HepG2 (cell line): ENCODE measurements around the gene SMYD5. TPM values are rescaled to one million over a fixed set of nuclear protein-coding genes. Genes with fewer than 3 reads are reported as not detected.

Experiments used
- ATAC-seq: fragments of 200-7000 bp; cut with Tn5 transposase; 3 replicates; pipeline ENCODE4 v1.9.1; 2020; ENCODE audit warnings: mild to moderate bottlenecking, moderate library complexity
- BruUV-seq: library from RNA; stranded (reverse); fragments of 400-500 nt; replicated peaks from 2 replicates; lab custom pipeline; 2021; lab: Mats Ljungman, UMichigan
- CTCF ChIA-PET: fragments of 300-600 bp; formaldehyde crosslinking; extraction: SDS; loops from one replicate; lab custom pipeline; 2021; ENCODE audit warnings: low total read pairs, inconsistent platforms, low intra/inter-chr PET ratio; lab: Yijun Ruan, JAX
- POLR2A ChIA-PET: fragments of 350-600 bp; sonication (Branson Sonifier 250); formaldehyde crosslinking; loops from one replicate; lab custom pipeline; 2020; ENCODE audit warnings: antibody characterized with exemption, inconsistent platforms; lab: Yijun Ruan, JAX
- DNase-seq: peaks from one replicate; pipeline ENCODE4 v3.0.0-alpha.2; 2015; ENCODE audit warnings: low spot score
- FAIRE-seq: peaks from 3 replicates; lab custom pipeline; 2011; peaks lifted over from hg19 to GRCh38; lab: Jason Lieb, UNC
- H2AFZ ChIP-seq: one replicate; pipeline ENCODE4 v1.6.1; 2011; ENCODE audit warnings: low read length, inconsistent platforms
- H3K27ac ChIP-seq: fragments of 300-600 bp; 3 replicates; pipeline ENCODE4 v1.8.0; 2011; ENCODE audit warnings: mixed run types, mild to moderate bottlenecking, mixed read lengths, low read length, inconsistent platforms; ENCODE audit not compliant: insufficient read depth; ENCODE audit errors: extremely low read length
- H3K27me3 ChIP-seq, 2 experiments: fragments of 200-600 bp in 1 of 2; 2 replicates in 1 of 2; 3 replicates in 1 of 2; pipeline versions ENCODE4 v1.6.0 to v1.8.0; 2011; ENCODE audit warnings: low read length in 2 of 2, mild to moderate bottlenecking in 2 of 2, moderate library complexity in 2 of 2, inconsistent platforms in 1 of 2; ENCODE audit not compliant: insufficient read depth in 2 of 2, control insufficient read depth in 1 of 2
- H3K36me3 ChIP-seq, 2 experiments: fragments of 200-600 bp in 1 of 2; replicated peaks in 1 of 2; 2 replicates in 1 of 2; 3 replicates in 1 of 2; pipeline versions ENCODE4 v1.5.1 to v1.8.0; 2011; ENCODE audit warnings: low read length in 2 of 2, inconsistent platforms in 1 of 2; ENCODE audit not compliant: insufficient read depth in 2 of 2, control insufficient read depth in 1 of 2
- H3K4me1 ChIP-seq: 2 replicates; pipeline ENCODE4 v1.5.1; 2012; ENCODE audit warnings: low read length, inconsistent platforms; ENCODE audit not compliant: insufficient read depth
- H3K4me2 ChIP-seq: 2 replicates; pipeline ENCODE4 v1.6.0; 2011; ENCODE audit warnings: low read depth, low read length, inconsistent platforms
- H3K4me3 ChIP-seq, 3 experiments: fragments of 200-600 bp in 1 of 3; sonication (generic), shearing (Covaris generic) in 1 of 3; replicated peaks in 1 of 3; 2 replicates each; pipeline ENCODE4 v1.5.1; 2011 to 2016; ENCODE audit warnings: low read length in 3 of 3, inconsistent platforms in 2 of 3, low read depth in 2 of 3, mild to moderate bottlenecking in 2 of 3, control low read depth in 1 of 3, mixed read lengths in 1 of 3; ENCODE audit not compliant: insufficient read depth in 1 of 3
- H3K79me2 ChIP-seq: one replicate; pipeline ENCODE4 v1.6.1; 2011; ENCODE audit warnings: low read length, inconsistent platforms; ENCODE audit not compliant: insufficient read depth
- H3K9ac ChIP-seq: 2 replicates; pipeline ENCODE4 v1.6.0; 2011; ENCODE audit warnings: mild to moderate bottlenecking, low read depth, low read length, inconsistent platforms; ENCODE audit not compliant: insufficient read depth
- H3K9me3 ChIP-seq: 2 replicates; pipeline ENCODE4 v1.5.1; 2012; ENCODE audit warnings: mild to moderate bottlenecking, low read length
- H4K20me1 ChIP-seq: 2 replicates; pipeline ENCODE4 v1.6.0; 2011; ENCODE audit warnings: inconsistent platforms, mild to moderate bottlenecking, low read length, moderate library complexity; ENCODE audit not compliant: insufficient read depth
- AFF4 ChIP-seq: sonication (generic); formaldehyde crosslinking; IDR thresholded peaks from 2 replicates; pipeline ENCODE4 v1.4.0; 2020; ENCODE audit warnings: missing genetic modification reagents
- NFYB ChIP-seq: sonication (generic); formaldehyde crosslinking; IDR thresholded peaks from 2 replicates; pipeline ENCODE4 v1.4.0; 2020; ENCODE audit warnings: missing genetic modification reagents
- SALL1 ChIP-seq: sonication (generic); formaldehyde crosslinking; IDR thresholded peaks from 2 replicates; pipeline ENCODE4 v1.8.0; 2022; ENCODE audit warnings: mild to moderate bottlenecking, missing genetic modification reagents
- TFAP4 ChIP-seq: sonication (generic); IDR thresholded peaks from 2 replicates; pipeline ENCODE4 v1.6.1; 2016; ENCODE audit warnings: low read depth, borderline replicate concordance
- ZFX ChIP-seq: sonication (generic); formaldehyde crosslinking; IDR thresholded peaks from 2 replicates; pipeline ENCODE4 v1.4.0; 2020; ENCODE audit warnings: mild to moderate bottlenecking, low read depth, missing genetic modification reagents, moderate library complexity
- ZMYM3 ChIP-seq: sonication (generic); formaldehyde crosslinking; IDR thresholded peaks from 2 replicates; pipeline ENCODE4 v1.5.1; 2020; ENCODE audit warnings: mild to moderate bottlenecking, missing genetic modification reagents
- ZNF296 ChIP-seq: sonication (generic); formaldehyde crosslinking; conservative IDR thresholded peaks from 2 replicates; pipeline ENCODE4 v1.5.0; 2020; ENCODE audit warnings: mild to moderate bottlenecking, missing genetic modification reagents
- ZNF317 ChIP-seq: sonication (generic); formaldehyde crosslinking; IDR thresholded peaks from 2 replicates; pipeline ENCODE4 v1.5.0; 2020; ENCODE audit warnings: mild to moderate bottlenecking, missing genetic modification reagents
- ZNF407 ChIP-seq: sonication (generic); formaldehyde crosslinking; IDR thresholded peaks from one replicate; pipeline ENCODE4 v1.5.1; 2020; ENCODE audit warnings: mild to moderate bottlenecking, missing genetic modification reagents; ENCODE audit errors: not compliant biosample characterization
- ZNF615 ChIP-seq: sonication (generic); formaldehyde crosslinking; IDR thresholded peaks from 2 replicates; pipeline ENCODE4 v1.5.0; 2020; ENCODE audit warnings: mild to moderate bottlenecking, missing genetic modification reagents, borderline replicate concordance
- ZNF841 ChIP-seq: sonication (generic); formaldehyde crosslinking; IDR thresholded peaks from 2 replicates; pipeline ENCODE4 v1.8.1; 2023; ENCODE audit warnings: missing genetic modification reagents, borderline replicate concordance
- WGBS: methylation state at CpG from one replicate; pipeline ENCODE4 v1.1.6; 2017; ENCODE audit warnings: low lambda C conversion rate; 5-methylcytosine and 5-hydroxymethylcytosine counted together
- in situ Hi-C: cut with HindIII; loops from 2 replicates; pipeline ENCODE4 v1.10.0; 2017; ENCODE audit warnings: low pct_unique_long_range_greater_than_20kb; ENCODE audit not compliant: extremely low pct_ligation_motif_present
- intact Hi-C: fragments of 100-400 bp; cut with micrococcal nuclease; formaldehyde crosslinking; loops from one replicate; pipeline ENCODE4 v1.10.0; 2022; ENCODE audit not compliant: unreplicated experiment
- polyA plus RNA-seq, 8 experiments: library from polyadenylated mRNA; depleted of rRNA in 3 of 8; stranded (reverse) in 7 of 8; unstranded in 1 of 8; fragments of >200 nt; fragmentation: Illumina TruSeq in 4 of 8; extraction: Trizol in 4 of 8; gene quantifications; 2 replicates each; pipeline versions ENCODE4 v1.2.1 to v1.2.3, GENCODE V29; 2011 to 2016; ENCODE audit warnings: low read depth in 4 of 8, missing spikeins in 1 of 8, mixed read lengths in 1 of 8; ENCODE audit not compliant: insufficient read depth in 1 of 8
- total RNA-seq, 5 experiments: library from RNA; depleted of rRNA; stranded (reverse); fragments of >200 nt; fragmentation: Illumina TruSeq; extraction: Trizol; gene quantifications; 2 replicates each; pipeline ENCODE4 v1.2.3, GENCODE V29; 2016; ENCODE audit warnings: low read depth in 1 of 5

SMYD5 gene
- total and polyA plus RNA-seq, 2 of the 13 experiments (the other 11 are each of a cell fraction or from before 2014, with no cell fraction given) = 55.8 to 70.4 TPM

GRCh38 chr2:73208258-73208657 lies 5.8 kb upstream of the SMYD5 start:
- peaks cover 67% of the 10 kb centered on the region for H3K4me1 ChIP-seq
- no peaks in the 10 kb centered on the region for H3K36me3 ChIP-seq
- no peaks in the 10 kb centered on the region for H4K20me1 ChIP-seq
- H3K9me3 ChIP-seq = no peaks in the 10 kb centered on the region
- peak overlapping the region; percentile 51 for H2AFZ ChIP-seq
- H3K27ac ChIP-seq = peak overlapping the region; percentile 36
- peaks cover 0 to 3% of the 10 kb centered on the region in 2 experiments; a peak in 1 of 5 replicates for H3K27me3 ChIP-seq
- TF ChIP-seq ZNF296 (no peak), SALL1 (CRISPR knock-in tag) (peak; percentile 26; the same call in 1 of the 2 replicates), ZMYM3 (peak; percentile 42; the same call in 1 of the 2 replicates), ZNF841 (CRISPR knock-in tag) (no peak), TFAP4 (peak; percentile 56; the same call in 1 of the 2 replicates), ZNF317 (CRISPR knock-in tag) (0 out of 2 replicates have a peak, but pooled peaks have one; percentile 60), ZFX (CRISPR knock-in tag) (peak; percentile 69), ZNF615 (CRISPR knock-in tag) (no peak), AFF4 (CRISPR knock-in tag) (no peak), ZNF407 (CRISPR knock-in tag) (no peak), NFYB (CRISPR knock-in tag) (no peak)
- TF ChIP-seq, all 625 proteins: peak for 5
- POLR2A ChIA-PET = interaction anchor here (1.5 to 2.3 kb wide), 4 partner anchors 16 to 137 kb away, joined by 3 to 8 read pairs (median 6); partner anchors contain the start of genes CCT7, PRADC1 and SFXN5
- no TSS peak for BruUV-seq
- no peaks in the 10 kb centered on the region for H3K79me2 ChIP-seq
- 0% methylated on average over 3 of the region's 3 CpGs for WGBS
- ATAC-seq (peak; percentile 36), DNase-seq (no peak), FAIRE-seq (no peak)
- intact Hi-C loops (no loop called here), in situ Hi-C loops (no loop called here)
- peak overlapping the region; percentile 73 for H3K4me2 ChIP-seq
- H3K9ac ChIP-seq = peak overlapping the region; percentile 37; the same call in 1 of the 2 replicates
- CTCF ChIA-PET = interaction anchor here (0.6 kb wide), 1 partner anchor 31 kb away, joined by 3 read pairs; no protein-coding TSS in a partner anchor
- peak overlapping the region in 1 of 3 experiments; percentile 51; a peak in 2 of 6 replicates for H3K4me3 ChIP-seq
